ENCODE measurements around the gene FCHSD2.
"Not testable (repeated sequence)": the region's sequence is repeated elsewhere in the genome, so short reads cannot be mapped to it uniquely, and the experiment has no call there.

Gene FCHSD2

GRCh38 chr11:73147771-73148681 lies 5.9 kb upstream of the FCHSD2 start:
- DNase-seq, result peak; percentile 80

- DNase-seq, result no peak
These were observed 4.0 kb upstream of the FCHSD2 start for GRCh38 chr11:73145986-73146575.

GRCh38 chr11:73143126-73143838 lies 1.2 kb upstream of the FCHSD2 start:
- DNase-seq, result peak; percentile 67

- DNase-seq, result peak; percentile 66
These were observed 600 bp downstream of the FCHSD2 start for GRCh38 chr11:73141309-73142127.

- DNase-seq, result no peak
These were observed 1.1 kb downstream of the FCHSD2 start for GRCh38 chr11:73141031-73141308.

- peak; percentile 73 for DNase-seq
These were observed 1.7 kb downstream of the FCHSD2 start for GRCh38 chr11:73140213-73141030.

GRCh38 chr11:73139476-73140198 lies 2.5 kb downstream of the FCHSD2 start:
- peak; percentile 47 for DNase-seq

GRCh38 chr11:73137944-73138274 lies 4.2 kb downstream of the FCHSD2 start:
- DNase-seq, result no peak

GRCh38 chr11:73137262-73137943 lies 4.7 kb downstream of the FCHSD2 start:
- peak; percentile 46 for DNase-seq

- not testable (repeated sequence) for DNase-seq
These were observed 5.4 kb downstream of the FCHSD2 start for GRCh38 chr11:73136722-73137121.

GRCh38 chr11:73135346-73136284 lies 6.5 kb downstream of the FCHSD2 start:
- no peak for DNase-seq

- DNase-seq, result not testable (repeated sequence)
These were observed 9.8 kb downstream of the FCHSD2 start for GRCh38 chr11:73132349-73132748.

GRCh38 chr11:73130181-73130580 lies 11.9 kb downstream of the FCHSD2 start:
- no peak for DNase-seq

- DNase-seq, result no peak
These were observed 12.9 kb downstream of the FCHSD2 start for GRCh38 chr11:73129198-73129597.

- no peak for DNase-seq
These were observed 15.2 kb downstream of the FCHSD2 start for GRCh38 chr11:73126804-73127480.

- no peak for DNase-seq
These were observed 17.3 kb downstream of the FCHSD2 start for GRCh38 chr11:73124800-73125199.

GRCh38 chr11:73123892-73124291 lies 18.2 kb downstream of the FCHSD2 start:
- not testable (repeated sequence) for DNase-seq

- DNase-seq, result no peak
These were observed 20.4 kb downstream of the FCHSD2 start for GRCh38 chr11:73121692-73122091.

- DNase-seq, result peak; percentile 56
These were observed 25.0 kb downstream of the FCHSD2 start for GRCh38 chr11:73117071-73117470.
